ENCODE data around the gene EFTUD2.

EFTUD2 gene

DNA sequence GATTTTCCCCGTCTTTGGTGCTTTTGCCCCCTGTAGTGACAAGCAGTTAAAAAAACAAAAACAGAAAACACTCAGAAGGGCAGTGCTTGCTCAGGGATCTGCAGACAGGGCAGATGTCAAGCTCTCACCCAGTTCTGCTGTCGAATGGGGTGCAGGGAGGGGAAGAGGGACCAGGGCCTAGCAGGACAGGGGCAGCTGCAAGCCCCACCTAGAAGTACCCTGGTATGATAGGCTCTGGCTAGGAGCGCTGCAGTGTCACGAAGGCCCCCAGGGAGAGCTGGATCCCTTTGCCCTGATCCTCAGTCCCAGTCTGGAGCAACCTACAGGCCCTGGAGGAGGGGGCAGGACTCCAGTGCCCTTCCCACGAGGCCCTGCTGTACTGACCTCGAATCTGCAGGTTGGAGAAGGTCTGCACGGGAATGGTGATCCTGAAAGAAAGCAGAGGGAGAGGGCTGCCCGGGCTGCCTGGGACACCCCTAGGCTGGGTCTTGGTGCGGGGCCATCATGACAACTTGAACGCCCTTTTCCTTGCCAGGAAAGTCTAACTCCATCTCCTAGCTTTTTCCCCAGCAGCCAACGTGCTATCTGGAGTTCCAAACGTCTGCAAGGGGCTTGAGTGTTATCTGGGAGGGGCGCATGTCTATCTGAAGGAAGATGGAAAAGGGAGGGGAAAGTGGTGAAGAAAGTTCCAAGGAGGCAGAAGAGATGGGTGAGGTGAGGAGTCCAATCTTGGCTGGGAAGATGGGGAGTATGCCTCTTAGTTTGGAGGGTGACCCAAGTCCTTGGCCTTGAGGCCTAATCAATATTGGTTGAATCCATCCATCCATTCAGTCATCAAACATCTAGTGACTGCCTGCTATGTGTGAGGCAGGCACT lies 11.2 kb upstream of the EFTUD2 start:
- no peak for DNase-seq

GRCh38 chr17:44909681-44910144 lies 10.5 kb upstream of the EFTUD2 start:
- DNase-seq: no peak

DNA sequence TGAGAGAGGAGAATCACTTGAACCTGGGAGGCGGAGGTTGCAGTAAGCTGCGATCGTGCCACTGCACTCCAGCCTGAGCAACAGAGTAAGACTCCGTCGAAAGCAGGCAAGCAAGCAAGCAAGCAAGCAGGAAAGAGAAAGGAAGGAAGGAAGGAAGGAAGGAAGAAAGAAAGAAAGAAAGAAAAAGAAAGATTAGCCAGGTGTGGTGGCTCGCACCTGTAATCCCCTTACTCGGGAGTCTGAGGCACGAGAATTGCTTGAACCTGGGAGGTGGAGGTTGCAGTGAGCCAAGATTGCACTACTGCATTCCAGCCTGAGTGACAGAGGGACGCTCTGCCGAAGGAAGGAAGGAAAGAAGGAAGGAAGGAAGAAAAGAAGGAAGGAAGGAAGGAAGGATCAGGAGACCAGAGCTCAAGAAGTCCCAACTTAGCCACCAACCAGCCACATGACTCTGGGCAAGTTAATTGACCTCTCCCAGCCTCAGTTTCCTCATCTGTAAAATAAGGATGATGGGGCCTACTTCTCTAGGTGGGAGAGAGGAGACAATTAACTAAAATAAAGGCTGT lies 9.6 kb upstream of the EFTUD2 start:
- no peak for DNase-seq

DNA sequence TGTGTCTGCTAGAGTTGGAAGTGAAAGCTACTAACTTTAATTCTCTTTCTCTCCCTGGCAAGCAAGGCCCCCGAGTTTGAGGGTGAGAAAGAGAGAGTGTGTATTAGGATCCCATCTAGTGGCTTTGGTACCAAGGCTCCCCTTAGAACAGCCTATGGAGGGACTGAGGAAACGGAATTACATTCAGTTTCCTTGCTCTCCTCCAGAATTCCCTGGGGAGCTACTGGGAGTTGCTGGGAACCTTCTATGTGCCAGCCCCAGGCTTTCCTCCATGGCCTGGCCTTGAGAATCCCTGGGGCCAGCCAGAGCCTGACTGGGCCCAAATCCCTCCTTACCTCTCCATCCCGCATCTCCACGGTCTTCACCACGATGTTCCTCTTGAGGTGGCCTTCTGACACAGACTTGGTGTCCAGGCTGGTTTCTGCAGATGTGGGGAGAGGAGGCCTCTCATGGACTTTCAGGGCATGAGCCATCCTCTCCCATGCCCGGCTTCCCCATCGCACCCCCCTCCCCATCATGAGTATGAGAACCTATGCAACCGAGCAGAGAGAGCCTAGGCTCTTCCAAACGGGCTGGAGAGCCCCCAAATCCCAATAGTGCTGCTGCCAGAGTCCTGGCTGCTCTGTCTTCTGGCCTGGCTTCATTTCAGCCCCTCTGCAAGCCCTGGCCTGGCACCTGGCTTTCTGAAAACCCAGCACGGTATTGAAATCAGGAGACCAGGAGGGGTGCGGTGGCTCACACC lies 8.7 kb upstream of the EFTUD2 start:
- no peak for DNase-seq

GRCh38 chr17:44906763-44907728 lies 7.8 kb upstream of the EFTUD2 start:
- DNase-seq: no peak

- DNase-seq: no peak
Observed at GRCh38 chr17:44906010-44906646, 6.9 kb upstream of the EFTUD2 start.

DNA sequence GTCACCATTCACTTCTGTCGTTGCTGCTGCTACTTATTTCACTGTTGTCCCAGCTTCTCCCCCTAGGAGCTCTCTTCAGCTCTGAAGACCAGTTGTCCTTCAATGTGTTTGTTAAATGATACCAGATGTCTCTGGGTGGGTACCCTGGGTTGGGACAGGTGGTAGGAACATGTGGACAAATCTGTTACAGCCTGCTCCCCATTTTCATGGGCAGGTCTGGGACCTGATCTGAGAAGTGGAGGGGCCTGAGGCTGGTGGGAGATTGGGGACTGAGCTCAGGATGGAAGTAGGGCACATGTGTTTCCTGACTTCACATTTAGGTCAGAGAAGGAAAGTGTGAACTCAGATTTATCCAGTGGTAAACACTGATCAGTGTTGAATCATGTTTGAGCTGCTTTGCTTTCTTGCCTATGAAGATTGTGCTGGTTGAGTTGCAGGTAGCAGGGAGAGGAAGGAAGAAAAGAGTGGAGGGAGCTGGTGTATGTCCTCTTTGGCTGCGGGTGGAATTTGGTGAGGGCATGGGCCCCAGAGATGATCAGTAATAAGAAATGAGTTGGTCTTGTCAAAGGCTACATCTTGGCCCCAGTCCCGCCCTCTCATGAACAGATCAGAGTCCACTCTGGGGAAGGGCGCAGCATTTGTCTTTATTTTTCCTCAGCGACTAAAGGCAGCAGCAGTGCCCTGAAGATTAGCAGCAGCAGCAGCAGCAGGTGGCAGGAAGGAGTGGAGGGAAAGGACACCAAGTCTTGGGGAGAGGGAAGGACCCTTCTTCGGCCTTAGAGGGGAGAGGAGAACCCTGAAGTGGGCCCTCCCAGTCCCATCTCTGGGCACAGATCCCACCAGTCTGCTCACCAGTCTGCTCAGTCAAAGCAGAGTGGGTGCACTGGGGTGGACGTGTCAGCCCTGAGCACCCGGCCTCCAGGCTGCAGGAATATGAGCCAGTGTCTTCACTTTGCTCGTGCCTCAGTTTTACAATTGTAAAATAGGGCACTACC lies 6.1 kb upstream of the EFTUD2 start:
- DNase-seq: no peak

GRCh38 chr17:44904001-44904984 lies 5.0 kb upstream of the EFTUD2 start:
- DNase-seq: no peak

DNA sequence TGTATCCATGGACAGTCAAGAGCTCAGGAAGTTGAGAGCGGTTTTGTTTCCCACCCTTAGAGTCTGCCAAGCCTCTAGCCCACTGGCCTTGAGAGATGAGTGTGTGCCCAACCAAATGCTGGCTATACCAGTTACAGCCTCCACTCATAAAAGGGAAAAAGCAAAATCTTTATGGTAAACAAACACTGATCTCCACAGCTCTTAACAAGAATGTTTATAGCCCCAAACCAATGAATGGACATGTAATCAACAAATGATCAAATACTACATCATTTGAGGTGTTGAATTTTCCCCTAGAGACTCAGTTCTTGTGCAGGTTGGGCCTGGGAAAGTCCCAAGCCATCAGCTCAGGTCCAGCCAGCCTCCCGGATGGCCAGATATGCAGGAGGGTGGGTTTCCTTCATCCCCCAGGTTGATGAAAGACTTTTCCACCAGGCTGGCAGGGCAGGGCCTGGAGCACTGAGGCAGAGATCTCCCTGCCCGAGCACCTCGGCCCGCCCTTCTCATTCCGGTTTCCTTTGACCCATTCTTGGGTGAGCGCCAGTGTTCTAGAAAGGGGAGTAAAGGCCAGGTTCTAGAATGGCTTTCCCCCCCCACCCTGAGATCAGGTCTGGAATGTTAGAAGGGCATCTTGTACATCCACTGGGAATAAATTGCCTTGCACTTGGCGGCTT lies 3.9 kb upstream of the EFTUD2 start:
- DNase-seq: no peak

GRCh38 chr17:44902135-44902760 lies 3.0 kb upstream of the EFTUD2 start:
- DNase-seq: no peak

DNA sequence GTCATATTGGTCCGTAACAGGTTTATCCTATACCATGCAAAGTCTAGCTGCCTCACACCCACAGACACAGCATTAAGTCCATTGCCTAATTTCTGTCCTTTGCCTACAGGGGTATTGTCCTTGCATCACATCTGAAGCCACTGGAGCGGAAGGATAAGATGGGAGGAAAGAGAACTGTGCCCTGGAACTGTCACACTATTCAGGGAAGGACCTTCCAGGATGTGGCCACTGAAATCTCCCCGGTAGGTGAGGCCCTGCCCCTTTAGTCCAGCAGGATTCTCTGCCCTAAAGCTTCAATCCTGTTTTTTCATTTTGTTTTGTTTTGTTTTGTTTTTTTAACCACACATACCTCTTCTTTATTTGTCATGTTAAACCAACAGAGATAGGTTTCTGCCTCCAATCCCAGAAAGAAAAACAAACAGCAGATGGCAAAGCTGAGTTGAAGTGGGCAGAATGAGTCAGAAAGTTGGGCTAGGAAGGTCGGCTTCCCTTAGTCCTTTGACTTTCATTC lies 2.2 kb upstream of the EFTUD2 start:
- no peak for DNase-seq

DNA sequence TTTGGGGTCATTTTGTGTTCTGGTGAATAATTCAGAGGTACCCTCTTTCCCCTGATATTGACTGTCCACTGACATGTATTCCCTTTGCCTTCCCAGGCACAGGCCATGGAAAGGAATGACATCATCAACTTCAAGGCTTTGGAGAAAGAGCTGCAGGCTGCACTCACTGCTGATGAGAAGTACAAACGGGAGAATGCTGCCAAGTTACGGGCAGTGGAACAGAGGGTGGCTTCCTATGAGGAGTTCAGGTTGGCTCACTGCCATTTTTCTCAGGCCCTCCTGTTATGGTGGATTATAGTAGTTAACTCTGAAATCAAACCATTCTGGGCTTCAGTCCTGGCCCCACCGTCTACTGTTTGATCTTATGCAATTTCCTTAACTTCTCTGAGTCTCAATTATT lies 1.6 kb upstream of the EFTUD2 start:
- DNase-seq: no peak

- no peak for DNase-seq
Observed at GRCh38 chr17:44898768-44899073, 524 bp downstream of the EFTUD2 start.

- DNase-seq: no peak
Observed at GRCh38 chr17:44894642-44895041, 4.6 kb downstream of the EFTUD2 start.

GRCh38 chr17:44892250-44892649 lies 7.0 kb downstream of the EFTUD2 start:
- DNase-seq: no peak

GRCh38 chr17:44889003-44889402 lies 10.2 kb downstream of the EFTUD2 start:
- DNase-seq: no peak

DNA sequence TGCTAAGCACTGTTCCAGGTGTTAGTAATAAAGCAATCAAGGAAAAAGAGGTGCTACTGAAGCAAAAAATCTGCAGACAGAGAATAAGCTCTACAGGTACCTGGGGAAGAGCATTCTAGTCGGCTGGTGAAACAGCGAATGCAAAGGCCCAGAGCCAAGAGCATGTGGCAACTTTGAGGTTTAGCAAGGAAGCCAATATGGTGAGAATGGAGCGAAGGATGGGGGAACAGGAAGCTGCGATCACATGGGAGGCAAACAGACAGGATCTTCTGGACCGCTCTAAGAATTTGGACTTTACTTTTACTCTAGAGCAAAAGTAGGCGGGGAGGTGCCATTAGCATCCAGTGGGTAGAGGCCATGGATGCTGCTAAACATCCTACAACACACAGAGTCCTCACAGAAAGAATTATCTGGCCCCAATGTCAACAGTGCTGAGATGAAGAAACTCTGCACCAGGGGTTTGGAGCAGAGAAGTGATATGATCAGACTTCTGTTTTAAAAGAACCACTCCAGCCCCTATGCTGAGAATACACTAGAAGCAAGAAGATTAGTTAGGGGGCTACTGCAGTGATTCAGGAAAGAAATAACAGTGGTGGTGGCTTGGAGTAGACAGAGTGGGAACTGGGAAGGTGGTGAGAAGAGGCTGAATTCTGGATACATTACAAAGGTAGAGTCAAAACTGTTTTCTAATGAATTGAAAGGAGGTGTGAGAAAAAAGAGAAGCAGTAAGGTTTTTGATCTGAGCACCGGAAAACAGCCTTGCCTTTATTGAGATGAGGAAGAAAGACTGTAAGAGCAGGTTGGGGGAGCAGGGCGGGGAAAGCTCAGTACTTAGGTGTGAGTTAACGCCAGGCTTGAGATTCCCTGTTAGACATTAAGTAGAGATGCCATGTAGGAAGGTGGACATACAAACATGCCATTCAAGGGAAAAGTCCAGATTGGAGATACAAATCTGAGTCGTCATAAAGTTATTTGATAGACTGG lies 11.0 kb downstream of the EFTUD2 start:
- DNase-seq: no peak
